IPS-NIHi7 (cell line): ENCODE measurements around the gene MAOA.
"Not testable (repeated sequence)": the region's sequence is repeated elsewhere in the genome, so short reads cannot be mapped to it uniquely, and the experiment has no call there.

Experiments
- DNase-seq: peaks from one replicate; pipeline ENCODE4 v3.0.0; 2012; ENCODE audit warnings: mixed read lengths; ENCODE audit errors: extremely low spot score

MAOA gene

DNA sequence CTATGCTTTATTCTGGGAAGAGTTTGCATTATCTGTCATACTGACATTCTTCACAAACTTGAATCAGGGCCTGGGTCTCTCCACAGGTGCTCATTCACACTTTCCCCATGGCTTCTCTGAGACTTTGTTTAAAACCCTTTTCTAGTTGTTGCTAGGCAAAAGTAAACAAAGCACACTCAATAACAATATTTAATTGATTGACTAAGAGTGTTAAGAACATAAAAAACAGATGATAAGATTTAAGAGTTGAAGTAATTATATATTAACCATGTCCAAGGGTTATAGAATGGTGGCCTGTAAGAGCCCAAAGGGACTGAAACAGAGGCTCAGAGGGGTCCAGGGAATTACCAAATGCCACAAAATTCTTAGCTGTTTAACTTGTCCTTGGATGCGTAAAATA, 7.1 kb downstream of the MAOA start:
- no peak for DNase-seq

DNA sequence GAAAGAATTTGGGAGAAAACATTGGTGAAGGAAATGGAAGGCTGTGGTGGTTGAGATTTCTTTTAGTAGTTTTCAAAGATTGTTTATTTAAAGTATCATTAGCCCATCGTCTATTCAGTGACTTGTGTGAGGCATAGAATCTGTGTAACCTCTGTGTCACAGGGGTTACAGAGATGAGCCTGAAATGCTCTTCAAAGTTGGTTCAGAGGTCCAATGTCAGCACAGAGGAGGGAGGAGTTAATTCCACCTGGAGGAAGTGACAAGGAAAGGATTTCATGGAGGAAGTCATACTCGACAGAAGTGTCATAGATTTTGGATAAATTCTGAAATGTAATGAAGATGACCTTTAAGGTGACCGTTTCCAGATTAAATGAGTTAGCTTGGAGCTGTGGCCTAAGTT, 8.2 kb downstream of the MAOA start:
- DNase-seq: no peak

DNA sequence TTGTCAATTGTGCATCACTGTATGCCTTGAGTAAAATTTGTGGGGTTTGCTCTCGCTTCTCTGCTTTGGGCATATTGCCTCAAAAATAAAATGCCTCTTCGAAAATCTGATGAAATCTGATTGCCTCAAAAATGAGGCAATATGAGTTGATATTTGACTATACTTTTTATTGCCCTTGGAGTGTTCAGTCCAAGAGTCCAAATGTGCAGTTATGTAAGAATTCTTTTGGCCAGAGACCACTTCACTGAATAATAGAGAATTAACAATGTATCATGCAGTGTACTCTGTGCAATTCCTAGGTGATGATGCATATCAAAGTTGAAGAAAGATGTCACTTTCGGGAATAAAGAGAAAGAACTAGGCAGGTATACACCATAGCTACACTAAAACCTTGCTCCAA, 8.6 kb downstream of the MAOA start:
- no peak for DNase-seq

DNA sequence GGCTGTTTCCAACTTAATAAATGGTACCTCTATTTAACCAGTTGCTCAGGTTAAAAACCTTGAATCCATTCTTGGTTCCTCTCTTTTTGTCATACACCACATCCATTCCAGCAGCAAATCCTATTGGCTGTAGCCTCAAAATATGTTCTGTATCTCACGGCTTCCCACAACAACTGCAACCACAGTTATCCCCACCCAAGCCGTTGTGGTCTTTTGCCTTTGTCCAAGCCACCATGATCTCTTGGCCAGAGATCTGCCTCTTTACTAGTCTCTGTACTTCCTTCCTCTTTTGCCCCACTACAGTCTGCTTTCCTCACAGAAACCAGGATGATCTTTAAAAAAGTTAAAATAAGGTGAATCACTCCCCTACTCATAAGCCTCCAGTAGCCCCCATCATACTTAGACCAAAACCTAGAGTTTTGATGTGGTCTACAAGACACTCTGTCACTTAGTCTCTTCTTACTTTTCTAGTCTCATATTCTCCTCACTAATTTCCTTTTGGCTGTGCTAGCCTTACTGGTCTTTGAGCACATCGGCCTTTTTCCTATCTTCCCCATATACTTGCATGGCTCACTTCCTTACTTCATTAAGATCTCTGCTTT, 10.3 kb downstream of the MAOA start:
- DNase-seq: no peak

DNA sequence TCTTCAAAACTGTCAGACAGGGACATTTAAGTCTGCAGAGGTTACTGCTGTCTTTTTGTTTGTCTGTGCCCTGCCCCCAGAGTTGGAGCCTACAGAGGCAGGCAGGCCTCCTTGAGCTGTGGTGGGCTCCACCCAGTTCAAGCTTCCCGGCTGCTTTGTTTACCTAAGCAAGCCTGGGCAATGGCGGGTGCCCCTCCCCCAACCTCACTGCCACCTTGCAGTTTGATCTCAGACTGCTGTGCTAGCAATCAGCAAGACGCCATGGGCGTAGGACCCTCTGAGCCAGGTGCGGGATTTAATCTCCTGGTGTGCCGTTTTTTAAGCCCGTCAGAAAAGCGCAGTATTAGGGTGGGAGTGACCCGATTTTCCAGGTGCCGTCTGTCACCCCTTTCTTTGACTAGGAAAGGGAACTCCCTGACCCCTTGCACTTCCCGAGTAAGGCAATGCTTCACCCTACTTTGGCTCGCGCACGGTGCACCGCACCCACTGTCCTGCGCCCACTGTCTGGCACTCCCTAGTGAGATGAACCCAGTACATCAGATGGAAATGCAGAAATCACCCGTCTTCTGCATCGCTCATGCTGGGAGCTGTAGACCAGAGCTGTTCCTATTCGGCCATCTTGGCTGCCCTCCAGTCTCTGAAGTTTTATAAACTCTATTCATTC, 20.0 kb downstream of the MAOA start:
- DNase-seq: not testable (repeated sequence)

DNA sequence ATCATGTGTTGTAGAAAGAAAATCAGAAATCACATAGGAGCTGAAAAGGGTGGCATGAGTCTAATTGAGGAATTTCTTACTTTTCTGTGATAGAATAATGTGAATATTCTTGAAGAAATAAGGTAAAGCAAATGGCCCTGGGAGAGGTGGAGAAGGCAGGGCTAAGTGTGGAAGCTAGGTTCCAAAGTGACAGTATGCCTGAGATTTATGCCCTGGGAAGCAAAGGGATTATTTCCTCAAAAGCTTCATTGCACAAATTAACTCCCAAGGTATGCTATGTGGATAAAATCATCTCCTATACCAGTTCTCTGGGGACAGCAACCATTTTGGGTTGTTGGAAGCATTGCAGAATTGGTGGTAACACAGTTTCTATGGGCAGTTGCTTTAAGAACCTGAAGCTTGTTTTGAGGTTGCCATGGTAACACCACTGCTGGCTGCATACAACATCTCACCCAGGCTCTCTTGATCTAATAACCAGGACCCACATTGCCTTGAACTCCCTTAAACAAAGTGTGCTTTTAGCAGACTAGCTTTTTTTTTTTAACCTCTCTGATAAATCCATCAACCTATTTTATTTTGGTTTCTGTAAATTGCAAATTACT, 21.0 kb downstream of the MAOA start:
- peak; percentile 43 for DNase-seq

DNA sequence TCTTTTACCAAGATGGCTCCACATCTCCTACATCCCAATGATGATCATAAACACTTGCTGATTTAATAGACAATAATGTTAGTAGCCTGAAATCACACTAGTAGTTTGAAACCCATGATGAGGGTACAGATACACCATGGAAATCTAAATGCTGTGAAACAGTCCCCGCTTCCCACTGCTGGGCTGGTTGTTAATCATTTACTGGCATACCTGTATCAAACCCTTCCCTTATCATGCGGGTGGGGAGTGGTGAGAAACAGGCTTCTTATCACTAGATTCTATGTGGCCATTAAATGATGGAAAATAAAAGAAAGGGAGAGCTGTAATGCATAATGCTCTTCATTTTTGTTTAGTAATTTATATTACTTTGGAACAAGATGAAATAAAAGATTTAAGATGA, 21.9 kb downstream of the MAOA start:
- DNase-seq: no peak

DNA sequence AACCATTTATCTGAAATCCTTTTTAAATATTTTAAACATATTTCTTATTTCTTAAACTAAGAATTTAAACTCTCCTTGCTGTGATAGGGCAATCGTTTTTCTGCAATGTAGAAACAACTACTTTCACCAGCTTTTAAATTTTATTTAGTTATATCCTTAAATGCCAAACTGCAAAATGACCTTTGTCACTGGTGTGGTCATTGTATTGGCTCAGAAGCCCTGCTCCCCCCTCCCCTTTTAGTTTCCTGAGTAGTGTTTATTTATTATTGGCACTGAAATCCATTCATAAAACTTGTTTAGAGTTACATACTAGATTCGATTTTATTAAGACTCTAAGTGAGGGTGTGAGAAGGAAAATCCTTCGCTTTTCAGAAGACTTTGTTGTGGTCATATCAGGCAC, 23.0 kb downstream of the MAOA start:
- no peak for DNase-seq

DNA sequence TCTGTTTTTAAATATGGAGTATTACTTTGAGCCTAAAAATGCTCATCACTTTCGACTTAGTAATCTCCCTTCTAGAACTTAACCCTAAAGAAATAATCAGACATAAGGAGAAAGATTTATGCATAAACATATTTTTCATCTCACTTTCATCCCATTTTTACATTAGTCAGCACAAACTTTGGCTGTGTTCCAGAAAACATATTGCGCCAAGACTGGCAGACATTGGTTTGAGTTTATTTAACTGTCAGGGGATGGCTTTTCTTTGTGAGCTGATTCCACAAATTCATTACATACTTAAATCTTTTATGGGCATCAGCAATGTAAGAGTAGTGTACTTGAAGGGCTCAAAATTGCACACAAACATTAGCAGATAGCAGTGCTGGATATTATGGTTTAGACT, 23.7 kb downstream of the MAOA start:
- DNase-seq: no peak

DNA sequence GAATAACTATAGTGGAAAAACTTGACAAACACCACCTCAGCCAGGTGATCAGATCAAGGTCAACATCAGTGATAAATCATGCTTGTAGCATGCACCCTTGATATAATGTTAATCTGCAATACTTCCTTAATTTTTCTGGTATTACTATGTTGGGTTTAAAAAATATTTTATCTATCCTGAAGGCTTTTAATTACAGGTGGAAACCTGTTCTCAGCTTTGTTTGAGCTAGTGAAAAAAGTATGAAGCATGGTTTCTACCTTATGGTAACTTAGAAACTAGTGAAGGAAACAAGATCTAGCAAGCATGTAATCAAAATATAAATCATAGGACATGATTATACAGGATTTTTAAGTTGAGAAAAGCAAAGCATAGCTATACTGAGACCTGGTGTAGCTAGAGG, 26.6 kb downstream of the MAOA start:
- DNase-seq: no peak

DNA sequence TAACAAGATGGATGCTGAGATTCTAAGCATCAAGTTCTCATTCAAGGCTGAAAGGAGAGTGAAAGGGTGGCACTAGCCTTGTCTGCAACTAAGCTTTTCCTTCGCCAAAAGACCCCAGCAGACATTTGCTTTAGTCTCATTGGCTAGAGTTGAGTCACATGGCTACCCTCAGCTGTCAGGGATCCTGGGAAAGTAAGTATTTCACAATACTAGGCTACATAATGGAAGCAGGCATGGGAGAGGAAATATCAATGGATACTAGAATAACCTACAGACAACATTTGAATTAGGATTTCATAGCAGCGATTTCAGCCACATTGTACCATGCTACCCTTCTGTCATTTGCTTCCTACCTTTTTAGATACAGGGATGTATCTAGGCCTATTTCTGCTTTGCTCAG, 29.1 kb downstream of the MAOA start:
- DNase-seq: no peak

DNA sequence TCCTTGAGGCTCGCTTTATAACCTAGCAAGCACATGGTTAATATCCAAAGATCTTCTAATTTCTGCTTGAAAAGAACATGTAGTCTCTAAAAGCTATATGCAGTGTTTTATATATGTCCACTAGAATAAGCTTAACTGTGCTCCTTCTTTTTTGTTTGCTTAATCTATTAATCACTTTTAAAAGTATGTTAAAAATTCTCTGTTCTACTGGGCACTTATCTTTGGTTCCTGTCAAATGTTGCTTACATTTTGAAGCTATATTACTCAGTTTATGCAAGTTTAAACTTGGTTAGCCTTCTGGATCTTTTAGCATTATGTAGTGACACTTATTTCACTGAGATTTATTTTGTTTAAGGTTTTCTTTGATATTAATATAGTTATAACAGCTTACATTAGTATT, 32.5 kb downstream of the MAOA start:
- DNase-seq: no peak

DNA sequence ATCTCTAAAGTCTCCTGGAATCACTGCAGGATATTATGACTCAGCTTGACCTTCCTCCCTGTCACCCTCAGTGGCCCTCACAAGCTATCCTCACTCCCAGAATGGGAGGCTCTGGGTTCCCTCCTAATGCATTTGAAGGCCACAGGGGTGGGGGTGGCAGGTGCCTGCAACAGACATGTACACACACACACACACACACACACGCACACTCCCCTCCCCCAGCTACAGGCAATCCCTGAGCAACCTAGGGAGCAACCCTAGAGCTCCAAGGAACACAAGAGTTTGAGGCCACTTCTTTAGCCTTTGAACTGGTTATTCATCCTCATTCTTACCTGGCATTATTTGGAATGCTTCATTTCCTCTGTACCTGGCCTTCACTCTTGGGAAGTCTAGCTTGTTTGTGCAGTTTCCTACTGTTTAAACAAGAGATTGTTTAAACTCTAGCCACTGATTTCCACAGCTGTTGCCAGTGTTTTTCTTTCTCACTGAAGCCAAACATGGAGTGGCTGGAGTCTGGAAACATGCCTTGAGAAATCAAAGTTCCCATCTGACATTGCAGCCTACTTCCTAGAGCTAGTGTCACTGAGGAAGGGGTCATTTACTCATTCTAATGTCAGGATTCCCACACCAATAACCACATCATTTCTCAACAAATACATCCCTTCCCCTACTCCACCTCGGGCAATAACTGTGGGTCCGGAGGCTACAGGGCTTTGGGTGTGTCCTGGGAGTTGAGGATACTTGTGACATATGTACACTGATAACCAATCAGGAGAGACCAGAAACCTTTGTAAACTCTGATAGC, 37.7 kb downstream of the MAOA start:
- no peak for DNase-seq

DNA sequence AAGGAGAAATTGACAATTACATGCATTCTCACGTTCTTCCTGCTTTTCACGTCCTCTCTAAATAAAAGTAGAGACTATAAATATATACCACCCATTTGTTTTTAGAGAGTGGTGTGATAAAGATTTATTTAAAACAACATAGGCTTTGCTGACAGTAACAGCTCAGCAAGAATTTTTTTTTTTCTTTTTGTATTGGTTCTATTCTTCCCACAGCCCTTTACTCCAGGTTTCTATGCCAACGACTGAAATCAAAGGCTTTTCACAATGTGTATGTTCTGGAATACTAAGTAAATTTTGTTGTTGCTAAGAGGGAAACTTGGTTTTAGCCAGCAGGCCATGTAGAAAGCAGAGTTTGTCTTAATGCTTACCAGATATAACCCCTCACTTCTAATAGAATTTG, 43.4 kb downstream of the MAOA start:
- DNase-seq: no peak

DNA sequence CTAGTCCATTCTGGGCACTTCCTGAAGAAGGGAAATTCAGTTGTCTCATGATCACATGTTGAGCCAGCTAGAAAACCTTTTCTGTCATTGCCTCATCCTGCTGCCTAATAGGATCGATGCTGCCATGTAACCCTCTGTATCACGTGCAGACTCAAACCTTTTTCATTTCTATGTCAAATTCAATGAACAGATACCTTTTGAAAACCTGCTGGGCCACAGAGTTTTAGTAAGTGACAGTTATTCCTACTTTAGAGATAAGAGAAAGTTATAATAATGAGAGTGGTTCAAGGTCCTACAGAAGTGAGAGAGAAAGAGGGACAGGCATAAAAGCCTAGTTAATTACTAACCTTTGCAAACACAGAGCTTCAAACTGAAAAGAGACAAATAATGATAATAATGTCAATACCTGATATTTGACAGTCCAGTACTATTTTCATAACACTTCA, 46.0 kb downstream of the MAOA start:
- no peak for DNase-seq

DNA sequence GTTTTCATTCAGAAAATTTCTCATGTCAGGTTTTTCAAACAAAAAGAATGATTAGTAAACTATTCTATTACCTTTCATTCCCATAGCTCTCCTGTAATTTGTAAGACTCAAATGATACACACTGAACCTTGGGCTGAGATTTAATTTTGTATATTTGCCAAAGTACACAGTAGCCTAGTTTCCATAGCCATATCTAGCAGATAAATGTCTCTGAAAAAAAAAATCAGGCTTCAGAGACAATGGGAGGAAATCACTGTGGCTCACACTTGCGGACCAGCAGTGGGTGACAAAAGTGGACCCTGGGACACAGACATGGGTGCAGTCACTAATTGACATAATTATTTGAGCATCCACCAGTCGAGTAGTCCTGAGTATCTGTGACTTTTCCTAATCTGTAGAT, 46.6 kb downstream of the MAOA start:
- DNase-seq: no peak

DNA sequence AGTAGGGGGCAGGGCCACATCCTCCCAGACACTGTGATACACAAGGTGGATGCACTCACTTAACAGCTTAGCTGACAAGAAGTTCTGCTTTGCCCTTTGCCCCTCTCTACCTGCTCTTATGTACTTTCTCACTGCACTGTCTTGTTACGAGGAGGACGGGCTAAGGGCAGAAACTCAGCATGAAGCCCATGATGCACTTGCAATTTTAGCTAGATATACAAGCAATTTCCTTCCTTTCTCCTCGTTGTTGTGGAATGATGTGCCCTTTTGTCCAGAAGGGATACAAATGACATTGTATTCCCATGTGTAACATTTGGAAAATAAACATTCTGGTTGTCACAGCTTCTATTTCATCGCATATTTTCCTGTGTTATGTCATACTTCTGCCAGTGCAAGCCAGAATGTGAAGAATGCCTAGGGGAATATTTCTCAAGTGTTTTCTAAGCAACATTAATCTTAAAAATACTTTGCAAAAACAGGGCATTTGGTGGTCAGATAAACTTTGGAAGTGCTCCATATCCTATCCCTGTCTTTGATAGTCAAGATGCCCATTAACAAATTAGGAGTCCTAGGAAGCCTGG, 47.2 kb downstream of the MAOA start:
- no peak for DNase-seq

DNA sequence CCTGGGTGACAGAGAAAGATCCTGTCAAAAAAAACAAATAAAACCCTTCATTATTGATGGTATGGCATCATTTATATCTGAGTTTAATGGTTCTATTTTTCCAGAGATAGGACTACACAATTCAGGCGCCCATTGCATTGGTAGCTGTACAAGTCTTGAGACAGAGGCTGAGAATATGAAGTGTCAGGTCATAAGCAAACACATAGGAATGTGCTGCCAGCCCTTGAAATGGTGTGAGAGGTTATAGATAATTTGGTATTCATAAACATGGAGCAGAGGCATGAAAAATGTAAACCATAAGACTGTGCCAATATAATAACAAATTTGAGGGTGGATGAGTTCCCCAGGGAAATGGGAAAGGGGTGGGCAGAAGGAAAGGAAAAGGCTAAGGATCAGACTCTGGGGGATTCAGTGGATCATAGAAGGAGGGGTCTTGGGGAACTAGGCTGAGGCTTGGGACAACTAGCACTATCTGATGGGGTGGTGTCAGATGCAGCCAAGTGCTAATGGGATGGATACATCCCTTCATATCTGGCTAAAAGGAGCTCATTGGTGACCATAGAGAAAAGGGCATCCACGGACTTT, 50.8 kb downstream of the MAOA start:
- no peak for DNase-seq

DNA sequence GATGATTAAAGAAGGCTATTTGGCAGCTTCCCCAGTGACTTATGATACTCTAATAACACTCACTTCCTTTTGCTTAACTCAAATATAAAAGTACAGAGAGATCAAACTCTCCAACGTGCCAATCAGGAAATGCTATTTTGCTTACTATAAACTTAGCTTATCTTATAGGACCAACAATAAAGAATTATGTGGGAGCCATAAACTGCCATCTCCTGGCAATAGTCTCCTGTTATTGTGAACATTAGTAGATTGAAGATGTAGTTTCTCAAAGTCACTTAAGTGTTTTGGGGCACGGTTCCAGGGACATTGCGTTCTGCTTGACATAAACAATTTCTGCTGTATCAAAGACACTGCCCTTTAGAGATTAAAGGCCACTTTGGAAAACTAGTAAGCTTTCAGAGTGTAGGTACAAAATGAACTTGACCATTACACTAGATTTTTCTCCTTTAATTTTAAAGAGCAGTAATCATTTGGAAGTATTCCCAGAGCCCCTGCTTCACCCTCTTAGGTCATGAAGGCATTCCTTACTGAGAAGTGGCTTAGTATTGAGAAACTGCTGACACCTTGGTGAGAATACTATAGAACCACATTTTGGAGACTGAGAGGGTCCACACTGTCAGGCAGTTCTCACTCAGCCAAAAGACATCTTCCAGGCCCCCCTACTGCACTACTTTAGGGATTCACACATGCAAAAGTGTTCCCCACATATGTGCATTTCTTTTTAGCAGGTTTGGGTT, 51.9 kb downstream of the MAOA start:
- no peak for DNase-seq

DNA sequence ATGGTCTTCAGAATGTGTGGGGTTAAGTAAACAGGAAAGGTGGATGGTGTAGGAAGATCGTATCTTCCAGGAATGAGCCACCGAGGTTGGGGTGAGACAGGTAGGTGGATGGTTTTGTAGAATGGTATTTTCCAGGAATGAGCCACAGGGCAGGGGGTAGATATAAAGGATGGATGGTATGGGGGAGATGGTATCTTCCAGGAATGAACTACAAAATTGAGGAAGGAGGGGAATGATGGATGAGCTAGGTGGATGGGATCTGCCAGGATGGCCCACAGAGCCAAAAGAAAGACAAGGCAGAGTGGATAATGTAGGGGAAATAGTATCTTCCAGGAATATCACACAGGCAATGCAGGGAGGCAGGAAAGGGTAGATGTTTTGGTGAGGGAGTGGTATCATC, 60.0 kb downstream of the MAOA start:
- DNase-seq: no peak

DNA sequence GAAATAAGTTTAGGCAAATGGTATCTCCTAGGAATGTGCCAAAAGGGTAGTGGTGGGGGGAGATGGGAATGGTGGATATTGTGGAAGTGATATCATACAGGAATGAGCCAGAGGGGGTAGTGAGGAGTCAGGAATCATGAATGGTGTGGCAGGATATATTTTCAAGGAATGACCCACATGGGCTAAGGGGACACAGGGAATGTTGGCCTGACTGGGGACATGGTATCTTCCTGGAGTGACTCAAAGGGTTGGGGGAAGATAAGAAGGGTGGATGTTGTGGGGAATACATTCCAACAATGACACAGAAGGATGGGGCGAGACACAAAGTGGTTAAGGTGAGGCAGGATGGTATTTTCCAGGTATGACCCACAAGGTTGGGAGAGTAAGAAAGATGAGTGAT, 60.6 kb downstream of the MAOA start:
- no peak for DNase-seq
